HCT116 (cell line): ENCODE data around the gene SCP2. TPM values are rescaled to one million over a fixed set of nuclear protein-coding genes. Genes with fewer than 3 reads are reported as not detected.
"Not testable (repeated sequence)": the region's sequence is repeated elsewhere in the genome, so short reads cannot be mapped to it uniquely, and the experiment has no call there.

Experiments used
- ATAC-seq: fragments of 200-7000 bp; cut with Tn5 transposase; 2 replicates; pipeline ENCODE4 v1.9.1; 2020; ENCODE audit warnings: mild to moderate bottlenecking, moderate library complexity
- BruUV-seq: library from RNA; stranded (reverse); fragments of 400-500 nt; replicated peaks from 2 replicates; lab custom pipeline; 2021; lab: Mats Ljungman, UMichigan
- CTCF ChIA-PET: fragments of 300-600 bp; sonication (Branson Sonifier 250); formaldehyde crosslinking; loops from one replicate; lab custom pipeline; 2021; ENCODE audit warnings: antibody characterized with exemption; lab: Charles Lee
- POLR2A ChIA-PET: fragments of 300-600, 350-600 bp; sonication (Branson Sonifier 250); formaldehyde crosslinking; loops from one replicate; lab custom pipeline; 2021; ENCODE audit warnings: antibody characterized with exemption; lab: Charles Lee
- RAD21 ChIA-PET, 2 experiments: fragments of 300-600 bp; sonication (Branson Sonifier 250); formaldehyde crosslinking; loops; one replicate each; lab custom pipeline; 2023; ENCODE audit warnings: low total read pairs in 2 of 2; ENCODE audit not compliant: uncharacterized antibody in 2 of 2, unreplicated experiment in 2 of 2, low non-redundant PET in 1 of 2; lab: Charles Lee
- DNase-seq: peaks from one replicate; pipeline ENCODE4 v3.0.0-alpha.2; 2010; ENCODE audit warnings: low read depth, low spot score
- H2AFZ ChIP-seq: fragments of 200-600 bp; shearing (Covaris generic), sonication (generic); 2 replicates; pipeline ENCODE4 v1.6.1; 2017; ENCODE audit warnings: low read depth, mixed run types, mixed read lengths, antibody characterized with exemption, low read length; ENCODE audit not compliant: poor library complexity, severe bottlenecking
- H3K27ac ChIP-seq: 2 replicates; pipeline ENCODE4 v1.5.1; 2012; ENCODE audit warnings: low read depth, low read length
- H3K27me3 ChIP-seq: fragments of 200-600 bp; sonication (generic); 2 replicates; pipeline ENCODE4 v1.6.1; 2016; ENCODE audit warnings: mixed run types, low read length, mixed read lengths; ENCODE audit not compliant: insufficient read depth
- H3K36me3 ChIP-seq, 2 experiments: fragments of 200-500 bp in 1 of 2; fragments of 200-600 bp in 1 of 2; sonication (Bioruptor generic) in 1 of 2; sonication (generic) in 1 of 2; 2 replicates each; pipeline versions ENCODE4 v1.5.1 to v1.6.1; 2014 to 2016; ENCODE audit warnings: low read length in 2 of 2, inconsistent platforms in 1 of 2, mixed read lengths in 1 of 2, mixed run types in 1 of 2; ENCODE audit not compliant: insufficient read depth in 2 of 2, control insufficient read depth in 1 of 2
- H3K4me1 ChIP-seq, 2 experiments: fragments of 200-600 bp in 1 of 2; sonication (generic) in 1 of 2; 2 replicates each; pipeline versions ENCODE4 v1.5.1 to v1.6.1; 2012 to 2017; ENCODE audit warnings: low read length in 2 of 2, inconsistent platforms in 1 of 2, mild to moderate bottlenecking in 1 of 2, mixed read lengths in 1 of 2, mixed run types in 1 of 2, moderate library complexity in 1 of 2; ENCODE audit not compliant: insufficient read depth in 2 of 2, control insufficient read depth in 1 of 2
- H3K4me2 ChIP-seq: fragments of 200-600 bp; sonication (generic); 2 replicates; pipeline ENCODE4 v1.6.1; 2017; ENCODE audit warnings: mixed run types, low read length, mixed read lengths
- H3K4me3 ChIP-seq, 2 experiments: fragments of 200-600 bp in 1 of 2; sonication (generic) in 1 of 2; replicated peaks in 1 of 2; 2 replicates each; pipeline ENCODE4 v1.5.1; 2011 to 2016; ENCODE audit warnings: low read length in 2 of 2, control low read depth in 1 of 2, low read depth in 1 of 2, mild to moderate bottlenecking in 1 of 2, mixed read lengths in 1 of 2, mixed run types in 1 of 2
- H3K79me2 ChIP-seq: fragments of 200-600 bp; sonication (generic); 2 replicates; pipeline ENCODE4 v1.6.1; 2017; ENCODE audit warnings: mild to moderate bottlenecking, mixed run types, low read length, moderate library complexity, mixed read lengths; ENCODE audit not compliant: insufficient read depth
- H3K9ac ChIP-seq: fragments of 200-600 bp; sonication (generic); 2 replicates; pipeline ENCODE4 v1.6.1; 2016; ENCODE audit warnings: low read length, mixed read lengths
- H3K9me2 ChIP-seq: fragments of 200-600 bp; sonication (generic), shearing (Covaris generic); 2 replicates; pipeline ENCODE4 v1.6.1; 2017; ENCODE audit warnings: mixed run types, mild to moderate bottlenecking, moderate library complexity; ENCODE audit not compliant: insufficient read depth
- H3K9me3 ChIP-seq, 2 experiments: fragments of 200-500 bp in 1 of 2; fragments of 200-600 bp in 1 of 2; sonication (Bioruptor generic) in 1 of 2; sonication (generic) in 1 of 2; 2 replicates each; pipeline ENCODE4 v1.6.1; 2014 to 2017; ENCODE audit warnings: low read length in 2 of 2, mixed read lengths in 2 of 2, inconsistent platforms in 1 of 2, low read depth in 1 of 2, mild to moderate bottlenecking in 1 of 2, mixed run types in 1 of 2, moderate library complexity in 1 of 2; ENCODE audit not compliant: control insufficient read depth in 1 of 2, insufficient read depth in 1 of 2
- H4K20me1 ChIP-seq: fragments of 200-600 bp; sonication (generic), shearing (Covaris generic); 2 replicates; pipeline ENCODE4 v1.6.1; 2017; ENCODE audit warnings: mixed run types, mild to moderate bottlenecking, moderate library complexity; ENCODE audit not compliant: insufficient read depth
- CBX3 ChIP-seq: IDR thresholded peaks from 2 replicates; pipeline ENCODE4 v1.6.1; 2012; ENCODE audit warnings: low read depth
- CEBPB ChIP-seq: IDR thresholded peaks from 2 replicates; pipeline ENCODE4 v1.6.1; 2012; ENCODE audit warnings: low read depth
- EGR1 ChIP-seq: IDR thresholded peaks from 2 replicates; pipeline ENCODE4 v1.6.1; 2012; ENCODE audit warnings: low read depth
- EZH2 ChIP-seq: fragments of 200-600 bp; sonication (generic); IDR thresholded peaks from 2 replicates; pipeline ENCODE4 v1.6.1; 2017; ENCODE audit warnings: antibody characterized with exemption, mixed run types
- EZH2phosphoT487 ChIP-seq: fragments of 200-600 bp; IDR thresholded peaks from 2 replicates; pipeline ENCODE4 v1.6.1; 2018; ENCODE audit warnings: antibody characterized with exemption, borderline replicate concordance
- FOSL1 ChIP-seq: IDR thresholded peaks from 2 replicates; pipeline ENCODE4 v1.6.1; 2012; ENCODE audit warnings: low read depth
- JUND ChIP-seq: IDR thresholded peaks from 2 replicates; pipeline ENCODE4 v1.6.1; 2012
- POLR2A ChIP-seq: IDR thresholded peaks from 2 replicates; pipeline ENCODE4 v1.7.0; 2011; ENCODE audit warnings: borderline replicate concordance; ENCODE audit not compliant: insufficient read depth, insufficient read length; ENCODE audit errors: extremely low read depth
- POLR2AphosphoS5 ChIP-seq: IDR thresholded peaks from 2 replicates; pipeline ENCODE4 v1.6.1; 2011; ENCODE audit warnings: mild to moderate bottlenecking, low read depth, low read length, moderate library complexity
- RAD21 ChIP-seq: IDR thresholded peaks from 2 replicates; pipeline ENCODE4 v1.6.1; 2012; ENCODE audit warnings: low read depth, mild to moderate bottlenecking
- SIN3A ChIP-seq: IDR thresholded peaks from 2 replicates; pipeline ENCODE4 v1.6.1; 2012; ENCODE audit warnings: low read depth
- SRF ChIP-seq: IDR thresholded peaks from 2 replicates; pipeline ENCODE4 v1.6.1; 2012; ENCODE audit warnings: low read depth
- YY1 ChIP-seq: IDR thresholded peaks from 2 replicates; pipeline ENCODE4 v1.6.1; 2011; ENCODE audit warnings: low read length, low read depth, moderate library complexity, mild to moderate bottlenecking; ENCODE audit not compliant: insufficient replicate concordance; ENCODE audit errors: extremely low read depth
- ZBTB33 ChIP-seq: IDR thresholded peaks from 2 replicates; pipeline ENCODE4 v1.6.1; 2011; ENCODE audit warnings: mild to moderate bottlenecking, low read length, moderate library complexity; ENCODE audit not compliant: insufficient replicate concordance; ENCODE audit errors: extremely low read depth
- ZFX ChIP-seq: fragments of 450-650 bp; IDR thresholded peaks from 2 replicates; pipeline ENCODE4 v1.6.1; 2017
- ZNF274 ChIP-seq: fragments of 200-500 bp; sonication (Bioruptor generic); IDR thresholded peaks from 2 replicates; pipeline ENCODE4 v1.6.1; 2014; ENCODE audit warnings: mild to moderate bottlenecking, low read depth, low read length, inconsistent platforms
- intact Hi-C: fragments of 100-400 bp; cut with micrococcal nuclease; formaldehyde crosslinking; loops from 2 replicates; pipeline ENCODE4 v1.10.0; 2022
- total RNA-seq: library from RNA; stranded (reverse); gene quantifications from one replicate; pipeline ENCODE4 v1.2.1, GENCODE V29; 2021; ENCODE audit not compliant: unreplicated experiment
- TF ChIP-seq, protein P1 (sequence below): IDR thresholded peaks from 2 replicates; pipeline ENCODE4 v1.6.1; 2012; ENCODE audit warnings: low read depth
- TF ChIP-seq, protein P2 (sequence below): IDR thresholded peaks from 2 replicates; pipeline ENCODE4 v1.6.1; 2012

SCP2 gene
- total RNA-seq, 1 experiment from 2014 or later: 62.0 TPM

GRCh38 chr1:53001128-53001527 is 74.1 kb downstream of the SCP2 start:
- H3K4me1 ChIP-seq: no peaks in the 10 kb centered on the region
- no peaks in the 10 kb centered on the region for H3K9me3 ChIP-seq
- no peak overlapping the region for H3K4me3 ChIP-seq
- ChIA-PET RAD21 (no interaction called here), CTCF (no interaction called here), POLR2A (no interaction called here)
- ATAC-seq (no peak), DNase-seq (no peak)
- H4K20me1 ChIP-seq: no peaks in the 10 kb centered on the region
- no peaks in the 10 kb centered on the region for H3K79me2 ChIP-seq
- no peak overlapping the region for H3K9ac ChIP-seq
- no peak overlapping the region for H2AFZ ChIP-seq
- H3K27ac ChIP-seq: no peak overlapping the region
- intact Hi-C loops: no loop called here
- no peaks in the 10 kb centered on the region for H3K36me3 ChIP-seq
- H3K9me2 ChIP-seq: no peaks in the 10 kb centered on the region
- no peak overlapping the region for H3K4me2 ChIP-seq
- no TSS peak for BruUV-seq
- no peaks in the 10 kb centered on the region for H3K27me3 ChIP-seq
- TF ChIP-seq, protein P1, sequence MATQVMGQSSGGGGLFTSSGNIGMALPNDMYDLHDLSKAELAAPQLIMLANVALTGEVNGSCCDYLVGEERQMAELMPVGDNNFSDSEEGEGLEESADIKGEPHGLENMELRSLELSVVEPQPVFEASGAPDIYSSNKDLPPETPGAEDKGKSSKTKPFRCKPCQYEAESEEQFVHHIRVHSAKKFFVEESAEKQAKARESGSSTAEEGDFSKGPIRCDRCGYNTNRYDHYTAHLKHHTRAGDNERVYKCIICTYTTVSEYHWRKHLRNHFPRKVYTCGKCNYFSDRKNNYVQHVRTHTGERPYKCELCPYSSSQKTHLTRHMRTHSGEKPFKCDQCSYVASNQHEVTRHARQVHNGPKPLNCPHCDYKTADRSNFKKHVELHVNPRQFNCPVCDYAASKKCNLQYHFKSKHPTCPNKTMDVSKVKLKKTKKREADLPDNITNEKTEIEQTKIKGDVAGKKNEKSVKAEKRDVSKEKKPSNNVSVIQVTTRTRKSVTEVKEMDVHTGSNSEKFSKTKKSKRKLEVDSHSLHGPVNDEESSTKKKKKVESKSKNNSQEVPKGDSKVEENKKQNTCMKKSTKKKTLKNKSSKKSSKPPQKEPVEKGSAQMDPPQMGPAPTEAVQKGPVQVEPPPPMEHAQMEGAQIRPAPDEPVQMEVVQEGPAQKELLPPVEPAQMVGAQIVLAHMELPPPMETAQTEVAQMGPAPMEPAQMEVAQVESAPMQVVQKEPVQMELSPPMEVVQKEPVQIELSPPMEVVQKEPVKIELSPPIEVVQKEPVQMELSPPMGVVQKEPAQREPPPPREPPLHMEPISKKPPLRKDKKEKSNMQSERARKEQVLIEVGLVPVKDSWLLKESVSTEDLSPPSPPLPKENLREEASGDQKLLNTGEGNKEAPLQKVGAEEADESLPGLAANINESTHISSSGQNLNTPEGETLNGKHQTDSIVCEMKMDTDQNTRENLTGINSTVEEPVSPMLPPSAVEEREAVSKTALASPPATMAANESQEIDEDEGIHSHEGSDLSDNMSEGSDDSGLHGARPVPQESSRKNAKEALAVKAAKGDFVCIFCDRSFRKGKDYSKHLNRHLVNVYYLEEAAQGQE: no peak
- TF ChIP-seq SIN3A: no peak
- no peak for TF ChIP-seq RAD21
- no peak for TF ChIP-seq CEBPB
- no peak for TF ChIP-seq POLR2AphosphoS5
- TF ChIP-seq JUND: no peak
- TF ChIP-seq ZFX: no peak
- TF ChIP-seq, protein P2, sequence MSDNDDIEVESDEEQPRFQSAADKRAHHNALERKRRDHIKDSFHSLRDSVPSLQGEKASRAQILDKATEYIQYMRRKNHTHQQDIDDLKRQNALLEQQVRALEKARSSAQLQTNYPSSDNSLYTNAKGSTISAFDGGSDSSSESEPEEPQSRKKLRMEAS: no peak
- no peak for TF ChIP-seq YY1
- TF ChIP-seq ZBTB33: no peak
- TF ChIP-seq SRF: no peak
- no peak for TF ChIP-seq EGR1
- no peak for TF ChIP-seq EZH2
- TF ChIP-seq POLR2A: no peak
- no peak for TF ChIP-seq FOSL1
- no peak for TF ChIP-seq ZNF274
- no peak for TF ChIP-seq EZH2phosphoT487
- TF ChIP-seq CBX3: no peak

DNA sequence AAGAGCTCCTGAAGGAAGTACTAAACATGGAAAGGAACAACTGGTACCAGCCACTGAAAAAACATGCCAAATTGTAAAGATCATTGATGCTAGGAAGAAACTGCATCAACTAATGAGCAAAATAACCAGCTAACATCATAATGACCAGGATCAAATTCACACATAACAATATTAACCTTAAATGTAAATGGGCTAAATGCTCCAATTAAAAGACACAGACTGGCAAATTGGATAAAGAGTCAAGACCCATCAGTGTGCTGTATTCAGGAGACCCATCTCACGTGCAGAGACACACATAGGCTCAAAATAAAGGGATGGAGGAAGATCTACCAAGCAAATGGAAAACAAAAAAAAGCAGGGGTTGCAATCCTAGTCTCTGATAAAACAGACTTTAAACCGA is 79.5 kb downstream of the SCP2 start:
- DNase-seq, H3K9me3 ChIP-seq, RAD21 ChIA-PET, H3K9me2 ChIP-seq, BruUV-seq, ATAC-seq, H3K27me3 ChIP-seq, H3K27ac ChIP-seq, H4K20me1 ChIP-seq, H2AFZ ChIP-seq, H3K4me2 ChIP-seq, H3K9ac ChIP-seq, intact Hi-C loops, CTCF ChIA-PET, H3K4me1 ChIP-seq, H3K79me2 ChIP-seq, POLR2A ChIA-PET, H3K4me3 ChIP-seq, H3K36me3 ChIP-seq: not testable (repeated sequence)
